Sigmoid colon (tissue), 4 donors: Measurements from ENCODE around the gene NEO1.

Experiments
- EP300 ChIP-seq, 4 donors: sonication (generic); formaldehyde crosslinking; IDR thresholded peaks; one replicate each; pipeline ENCODE4 v1.6.1; 2017; ENCODE audit warnings: antibody characterized with exemption in 4 of 4
- POLR2A ChIP-seq, 2 donors: fragments of 450-650 bp; IDR thresholded peaks; one replicate each; pipeline ENCODE4 v1.6.1; 2016; ENCODE audit warnings: antibody characterized with exemption in 2 of 2, mild to moderate bottlenecking in 2 of 2, moderate library complexity in 2 of 2
- POLR2AphosphoS5 ChIP-seq, 4 donors: sonication (generic); formaldehyde crosslinking; IDR thresholded peaks; one replicate each; pipeline ENCODE4 v1.6.1; 2017; ENCODE audit warnings: antibody characterized with exemption in 4 of 4
- TF ChIP-seq, protein P1 (sequence below), 4 experiments: fragments of 450-650 bp in 3 of 4; fragments of 200-600 bp in 1 of 4; IDR thresholded peaks; one replicate each; pipeline ENCODE4 v1.5.1; 2016 to 2019; ENCODE audit warnings: antibody characterized with exemption in 4 of 4, mild to moderate bottlenecking in 3 of 4, moderate library complexity in 2 of 4

DNA sequence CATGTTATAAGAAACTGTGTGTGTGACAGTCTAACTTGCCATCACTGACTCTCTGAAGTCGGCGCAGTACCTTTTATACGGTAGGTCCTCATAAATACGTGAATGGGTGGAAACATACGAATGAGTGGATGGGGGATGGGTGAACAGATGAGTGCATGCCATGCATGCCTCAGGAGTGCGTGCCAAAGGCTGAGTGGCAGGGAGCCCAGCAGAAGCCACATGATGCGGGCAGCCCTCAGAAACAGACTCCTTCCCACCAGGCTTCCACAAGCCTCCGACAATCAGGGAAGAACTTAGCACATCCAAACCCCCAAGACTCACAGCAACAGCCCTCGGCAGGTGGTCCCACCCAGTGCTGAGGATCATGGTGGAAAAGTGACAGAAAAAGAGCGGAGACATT is 299.8 kb downstream of the NEO1 start:
- TF ChIP-seq, protein P1, sequence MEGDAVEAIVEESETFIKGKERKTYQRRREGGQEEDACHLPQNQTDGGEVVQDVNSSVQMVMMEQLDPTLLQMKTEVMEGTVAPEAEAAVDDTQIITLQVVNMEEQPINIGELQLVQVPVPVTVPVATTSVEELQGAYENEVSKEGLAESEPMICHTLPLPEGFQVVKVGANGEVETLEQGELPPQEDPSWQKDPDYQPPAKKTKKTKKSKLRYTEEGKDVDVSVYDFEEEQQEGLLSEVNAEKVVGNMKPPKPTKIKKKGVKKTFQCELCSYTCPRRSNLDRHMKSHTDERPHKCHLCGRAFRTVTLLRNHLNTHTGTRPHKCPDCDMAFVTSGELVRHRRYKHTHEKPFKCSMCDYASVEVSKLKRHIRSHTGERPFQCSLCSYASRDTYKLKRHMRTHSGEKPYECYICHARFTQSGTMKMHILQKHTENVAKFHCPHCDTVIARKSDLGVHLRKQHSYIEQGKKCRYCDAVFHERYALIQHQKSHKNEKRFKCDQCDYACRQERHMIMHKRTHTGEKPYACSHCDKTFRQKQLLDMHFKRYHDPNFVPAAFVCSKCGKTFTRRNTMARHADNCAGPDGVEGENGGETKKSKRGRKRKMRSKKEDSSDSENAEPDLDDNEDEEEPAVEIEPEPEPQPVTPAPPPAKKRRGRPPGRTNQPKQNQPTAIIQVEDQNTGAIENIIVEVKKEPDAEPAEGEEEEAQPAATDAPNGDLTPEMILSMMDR (IDR thresholded peaks at IDR 0.05), result no peak
- TF ChIP-seq POLR2A (IDR thresholded peaks at IDR 0.05) (no peak), EP300 (IDR thresholded peaks at IDR 0.05) (no peak), POLR2AphosphoS5 (IDR thresholded peaks at IDR 0.05) (no peak)
